ENCODE measurements around the gene EPB41L4A.
"Not testable (repeated sequence)": the region's sequence is repeated elsewhere in the genome, so short reads cannot be mapped to it uniquely, and the experiment has no call there.

- TF ChIP-seq, protein P1, sequence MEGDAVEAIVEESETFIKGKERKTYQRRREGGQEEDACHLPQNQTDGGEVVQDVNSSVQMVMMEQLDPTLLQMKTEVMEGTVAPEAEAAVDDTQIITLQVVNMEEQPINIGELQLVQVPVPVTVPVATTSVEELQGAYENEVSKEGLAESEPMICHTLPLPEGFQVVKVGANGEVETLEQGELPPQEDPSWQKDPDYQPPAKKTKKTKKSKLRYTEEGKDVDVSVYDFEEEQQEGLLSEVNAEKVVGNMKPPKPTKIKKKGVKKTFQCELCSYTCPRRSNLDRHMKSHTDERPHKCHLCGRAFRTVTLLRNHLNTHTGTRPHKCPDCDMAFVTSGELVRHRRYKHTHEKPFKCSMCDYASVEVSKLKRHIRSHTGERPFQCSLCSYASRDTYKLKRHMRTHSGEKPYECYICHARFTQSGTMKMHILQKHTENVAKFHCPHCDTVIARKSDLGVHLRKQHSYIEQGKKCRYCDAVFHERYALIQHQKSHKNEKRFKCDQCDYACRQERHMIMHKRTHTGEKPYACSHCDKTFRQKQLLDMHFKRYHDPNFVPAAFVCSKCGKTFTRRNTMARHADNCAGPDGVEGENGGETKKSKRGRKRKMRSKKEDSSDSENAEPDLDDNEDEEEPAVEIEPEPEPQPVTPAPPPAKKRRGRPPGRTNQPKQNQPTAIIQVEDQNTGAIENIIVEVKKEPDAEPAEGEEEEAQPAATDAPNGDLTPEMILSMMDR (IDR thresholded peaks at IDR 0.05), result not testable (repeated sequence)
- TF ChIP-seq POLR2A (IDR thresholded peaks at IDR 0.05; ENCODE audit: low read depth); EP300 (IDR thresholded peaks at IDR 0.05): not testable (repeated sequence)
Measured at GRCh38 chr5:112360740-112361139, 58.3 kb downstream of the EPB41L4A start.
